ENCODE measurements around the gene DENND1B. TPM values are rescaled to one million over a fixed set of nuclear protein-coding genes. Genes with fewer than 3 reads are reported as not detected.

DENND1B gene
- total and polyA plus RNA-seq, 2 of the 8 experiments (the other 6 are each of a cell fraction or from before 2014, with no cell fraction given): 0.74 to 3.3 TPM

DNA sequence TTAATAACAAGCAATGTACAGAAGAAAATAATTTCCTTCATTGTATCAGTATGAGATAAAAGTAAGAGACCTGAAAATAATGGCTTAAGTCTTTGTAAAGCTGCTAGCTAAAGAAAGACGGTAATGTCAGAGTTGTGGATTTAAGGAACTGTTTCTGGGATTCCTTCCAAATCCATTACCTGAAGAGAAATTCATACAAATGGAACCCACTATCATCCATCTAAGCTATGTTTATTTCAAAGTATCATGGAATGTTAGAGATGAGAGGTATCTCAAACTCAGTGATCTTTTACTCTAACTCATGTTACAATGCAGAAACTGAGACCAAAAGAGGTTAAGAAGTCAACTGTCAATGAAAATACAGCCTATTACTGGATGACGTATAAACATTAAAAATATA, 197.7 kb downstream of the DENND1B start:
- WGBS, 2 experiments (ENCODE audit: extremely low coverage in 1 of 2, insufficient coverage in 1 of 2, insufficient read length in 1 of 2, insufficient replicate concordance in 2 of 2, low coverage in 1 of 2, low lambda C conversion rate in 2 of 2, missing lambda C conversion rate in 1 of 2): 91% methylated on average over 2 of the region's 2 CpGs; no CpG with 5 or more reads in 1 of the 2 experiments

More for the DNA sequence above, 197.7 kb downstream of the DENND1B start:
- no peak overlapping the region for H2BK15ac ChIP-seq (ENCODE audit: low read length)
- no peak for TF ChIP-seq CBX5 (IDR thresholded peaks at IDR 0.05; ENCODE audit: low read depth, low read length)
- TF ChIP-seq EZH2 (IDR thresholded peaks at IDR 0.05; ENCODE audit: low read depth, low read length, severe bottlenecking): no peak
- no peak for TF ChIP-seq TAF7 (optimal IDR thresholded peaks at IDR 0.05; ENCODE audit: borderline replicate concordance, low read depth, low read length)
- TF ChIP-seq PHF8 (conservative IDR thresholded peaks at IDR 0.05; ENCODE audit: low read depth, low read length): no peak
- TF ChIP-seq RFX5 (IDR thresholded peaks at IDR 0.05; ENCODE audit: borderline replicate concordance, low read depth, low read length): no peak
- TF ChIP-seq TEAD4 (IDR thresholded peaks at IDR 0.05; ENCODE audit: low read depth, low read length): no peak
- H3K9me3 ChIP-seq (ENCODE audit: insufficient read depth in 2 of 2, low read depth in 1 of 2, low read length in 1 of 2): no peaks in the 10 kb centered on the region
- ChIA-PET CTCF (ENCODE audit: partially characterized antibody) (interaction anchor here (0.9 to 1.4 kb wide), 3 partner anchors 291 to 508 kb away, joined by 3 read pairs; no protein-coding TSS in a partner anchor), POLR2A (ENCODE audit: partially characterized antibody) (no interaction called here)
- no peak overlapping the region for H2BK5ac ChIP-seq (ENCODE audit: low read depth, low read length)
- no peak overlapping the region for H3K27ac ChIP-seq (ENCODE audit: low read depth, low read length)
- no peak overlapping the region for H4K5ac ChIP-seq (ENCODE audit: insufficient read length, low read depth, low read length)
- no peak overlapping the region for H3K18ac ChIP-seq (ENCODE audit: extremely low read depth, low read length)
- no peak overlapping the region for H4K91ac ChIP-seq (replicated peaks; ENCODE audit: insufficient read length, low read length)
- no peak overlapping the region for H3K4me3 ChIP-seq (ENCODE audit: extremely low read depth in 1 of 4, insufficient read depth in 2 of 4, low read depth in 3 of 4, low read length in 4 of 4)
- H2AFZ ChIP-seq (ENCODE audit: low read length): no peak overlapping the region
- DNase-seq (ENCODE audit: low read depth in 1 of 2, low spot score in 2 of 2): no peak
- H3K56ac ChIP-seq (replicated peaks; ENCODE audit: insufficient read length, low read depth, low read length): no peak overlapping the region
- H3K79me1 ChIP-seq (ENCODE audit: low read depth, low read length): no peaks in the 10 kb centered on the region
- no peak overlapping the region for H2AK5ac ChIP-seq (ENCODE audit: low read depth, low read length)
- H3K27me3 ChIP-seq (replicated peaks in 1 of 4; ENCODE audit: control insufficient read depth in 3 of 4, extremely low read depth in 1 of 4, insufficient read depth in 3 of 4, low read length in 3 of 4): no peaks in the 10 kb centered on the region
- no peaks in the 10 kb centered on the region for H3K79me2 ChIP-seq (ENCODE audit: control insufficient read depth in 1 of 2, insufficient read depth in 2 of 2, low read length in 2 of 2)
- H4K20me1 ChIP-seq (replicated peaks in 1 of 2; ENCODE audit: control insufficient read depth in 1 of 2, insufficient read depth in 2 of 2, low read length in 2 of 2): no peaks in the 10 kb centered on the region
- no peaks in the 10 kb centered on the region for H3K36me3 ChIP-seq (ENCODE audit: control insufficient read depth in 2 of 4, insufficient read depth in 4 of 4, low read length in 3 of 4)
- no peak overlapping the region for H3K23ac ChIP-seq (ENCODE audit: insufficient read length)
- no peak overlapping the region for H4K8ac ChIP-seq (ENCODE audit: extremely low read depth, insufficient read depth, low read length)
- H3K4ac ChIP-seq (replicated peaks; ENCODE audit: insufficient read length, low read depth, low read length): no peak overlapping the region
- H3K4me2 ChIP-seq (ENCODE audit: insufficient read depth in 1 of 2, low read depth in 2 of 2, low read length in 2 of 2): no peak overlapping the region
- no peaks in the 10 kb centered on the region for H3K4me1 ChIP-seq (replicated peaks in 1 of 4; ENCODE audit: control insufficient read depth in 3 of 4, insufficient read depth in 4 of 4, low read length in 3 of 4)
- H3K14ac ChIP-seq (ENCODE audit: insufficient read length): no peak overlapping the region
- no peak overlapping the region for H2BK12ac ChIP-seq (ENCODE audit: low read depth, low read length)
- no peak overlapping the region for H2BK20ac ChIP-seq (ENCODE audit: low read length)
- no peak for FAIRE-seq
- H2BK120ac ChIP-seq (replicated peaks; ENCODE audit: low read depth, low read length): no peak overlapping the region
- H3K9ac ChIP-seq (replicated peaks in 1 of 4; ENCODE audit: extremely low read depth in 1 of 4, low read depth in 3 of 4, low read length in 3 of 4): no peak overlapping the region
- no peaks in the 10 kb centered on the region for H3K23me2 ChIP-seq (ENCODE audit: low read depth, low read length)

All from H1 (cell line).